GM23338 (cell line): ENCODE data around the gene CHD1. TPM values are rescaled to one million over a fixed set of nuclear protein-coding genes. Genes with fewer than 3 reads are reported as not detected.

Source experiments
- ATAC-seq: fragments of 200-7000 bp; cut with Tn5 transposase; 3 replicates; pipeline ENCODE4 v1.9.1; 2020
- DNase-seq: peaks from one replicate; pipeline ENCODE4 v3.0.0-alpha.2; 2015; ENCODE audit warnings: low spot score
- H2AFZ ChIP-seq: fragments of 200-600 bp; sonication (generic); 2 replicates; pipeline ENCODE4 v1.8.0; 2016; ENCODE audit warnings: antibody characterized with exemption, mild to moderate bottlenecking, moderate library complexity
- H3F3A ChIP-seq: fragments of 200-600 bp; sonication (generic); replicated peaks from 2 replicates; pipeline ENCODE4 v1.8.0; 2017; ENCODE audit warnings: antibody characterized with exemption, mixed run types, low read depth
- H3K27ac ChIP-seq: fragments of 200-600 bp; sonication (generic); 2 replicates; pipeline ENCODE4 v1.6.1; 2016; ENCODE audit warnings: low read depth
- H3K27me3 ChIP-seq: fragments of 200-600 bp; sonication (generic); 2 replicates; pipeline ENCODE4 v1.8.0; 2016; ENCODE audit warnings: mild to moderate bottlenecking, mixed run types, moderate library complexity; ENCODE audit not compliant: insufficient read depth
- H3K36me3 ChIP-seq: fragments of 200-600 bp; sonication (generic); 2 replicates; pipeline ENCODE4 v1.8.0; 2016; ENCODE audit warnings: mild to moderate bottlenecking; ENCODE audit not compliant: insufficient read depth
- H3K4me1 ChIP-seq: fragments of 200-600 bp; sonication (generic); 2 replicates; pipeline ENCODE4 v1.8.0; 2016; ENCODE audit warnings: mild to moderate bottlenecking, moderate library complexity; ENCODE audit not compliant: insufficient read depth
- H3K4me2 ChIP-seq: fragments of 200-600 bp; sonication (generic); 2 replicates; pipeline ENCODE4 v1.7.1; 2017; ENCODE audit warnings: mixed run types
- H3K4me3 ChIP-seq: fragments of 200-600 bp; sonication (generic); 2 replicates; pipeline ENCODE4 v1.6.1; 2016; ENCODE audit warnings: mixed run types
- H3K79me2 ChIP-seq: fragments of 200-600 bp; sonication (generic); replicated peaks from 2 replicates; pipeline ENCODE4 v1.8.0; 2017; ENCODE audit warnings: mild to moderate bottlenecking; ENCODE audit not compliant: insufficient read depth
- H3K9me2 ChIP-seq: fragments of 200-600 bp; sonication (generic); 2 replicates; pipeline ENCODE4 v1.8.0; 2017; ENCODE audit not compliant: insufficient read depth
- H4K20me1 ChIP-seq: fragments of 200-600 bp; sonication (generic); replicated peaks from 2 replicates; pipeline ENCODE4 v1.8.0; 2017; ENCODE audit warnings: mild to moderate bottlenecking; ENCODE audit not compliant: insufficient read depth
- H3K27ac Mint-ChIP-seq: 2 replicates; pipeline ENCODE4 v1.8.0; 2020; ENCODE audit warnings: inconsistent platforms, mild to moderate bottlenecking, moderate library complexity, mixed read lengths
- H3K27me3 Mint-ChIP-seq: 3 replicates; pipeline ENCODE4 v1.8.0; 2022; ENCODE audit warnings: low read depth, mild to moderate bottlenecking, moderate library complexity, mixed read lengths, inconsistent platforms; ENCODE audit not compliant: insufficient read depth, poor library complexity
- H3K36me3 Mint-ChIP-seq: 3 replicates; pipeline ENCODE4 v1.8.0; 2021; ENCODE audit warnings: low read depth, mild to moderate bottlenecking, inconsistent platforms, moderate library complexity, mixed read lengths
- H3K4me1 Mint-ChIP-seq: 3 replicates; pipeline ENCODE4 v1.8.0; 2020; ENCODE audit warnings: mild to moderate bottlenecking, inconsistent platforms, mixed read lengths
- H3K4me3 Mint-ChIP-seq: 3 replicates; pipeline ENCODE4 v1.8.0; 2021; ENCODE audit warnings: moderate library complexity, mild to moderate bottlenecking, inconsistent platforms, mixed read lengths
- H3K9me3 Mint-ChIP-seq: 3 replicates; pipeline ENCODE4 v1.8.0; 2020; ENCODE audit warnings: moderate library complexity, mild to moderate bottlenecking, inconsistent platforms, mixed read lengths
- CREB1 ChIP-seq: fragments of 250-450 bp; sonication (Bioruptor Pico); IDR thresholded peaks from 2 replicates; pipeline ENCODE4 v1.5.0; 2020; ENCODE audit warnings: low read depth, mild to moderate bottlenecking, moderate library complexity
- ETS1 ChIP-seq: IDR thresholded peaks from 2 replicates; pipeline ENCODE4 v1.6.1; 2016; ENCODE audit warnings: antibody characterized with exemption
- EZH2 ChIP-seq: fragments of 200-600 bp; sonication (generic); IDR thresholded peaks from one replicate; pipeline ENCODE4 v1.8.0; 2017; ENCODE audit warnings: antibody characterized with exemption, mild to moderate bottlenecking, low read depth; ENCODE audit not compliant: unreplicated experiment
- EZH2phosphoT487 ChIP-seq: fragments of 200-600 bp; sonication (generic); IDR thresholded peaks from one replicate; pipeline ENCODE4 v1.8.1; 2018; ENCODE audit warnings: antibody characterized with exemption; ENCODE audit not compliant: unreplicated experiment
- NANOG ChIP-seq: IDR thresholded peaks from 2 replicates; pipeline ENCODE4 v1.6.1; 2016; ENCODE audit warnings: antibody characterized with exemption, borderline replicate concordance
- POLR2AphosphoS5 ChIP-seq: IDR thresholded peaks from 2 replicates; pipeline ENCODE4 v1.6.1; 2016; ENCODE audit warnings: antibody characterized with exemption, low read depth
- ZNF114 ChIP-seq: fragments of 250-450 bp; sonication (Bioruptor Pico); IDR thresholded peaks from 2 replicates; pipeline ENCODE4 v1.5.0; 2020; ENCODE audit warnings: mild to moderate bottlenecking, moderate library complexity
- polyA plus RNA-seq: library from polyadenylated mRNA; unstranded; fragments of >200 nt; fragmentation: Nextera tagmentation; extraction: Ambion mirVana; gene quantifications from 2 replicates; pipeline ENCODE4 v1.2.1, GENCODE V29; 2016
- total RNA-seq: library from RNA; depleted of rRNA; stranded (reverse); fragments of >200 nt; shearing (Covaris generic); gene quantifications from 2 replicates; pipeline ENCODE4 v1.2.3, GENCODE V29; 2014
- TF ChIP-seq, protein P1 (sequence below): IDR thresholded peaks from one replicate; pipeline ENCODE4 v1.6.1; 2018; ENCODE audit warnings: antibody characterized with exemption; ENCODE audit not compliant: unreplicated experiment
- TF ChIP-seq, protein P2 (sequence below), 2 experiments: fragments of 200-600 bp in 1 of 2; sonication (generic) in 1 of 2; conservative IDR thresholded peaks; 2 replicates each; pipeline versions ENCODE4 v1.5.1 to v1.6.1; 2016 to 2017; ENCODE audit warnings: antibody characterized with exemption in 2 of 2, low read depth in 2 of 2, mild to moderate bottlenecking in 2 of 2, moderate library complexity in 1 of 2

The CHD1 gene
- total and polyA plus RNA-seq, 2 experiments from 2014 or later, result 36.4 to 75.6 TPM

- Histone ChIP-seq H3K79me2 (no peaks in the 10 kb centered on the region), H3K9me2 (no peaks in the 10 kb centered on the region), H3K4me3 (no peak overlapping the region), H3K36me3 (no peaks in the 10 kb centered on the region), H4K20me1 (no peaks in the 10 kb centered on the region), H3K27ac (no peak overlapping the region), H2AFZ (no peak overlapping the region), H3F3A (no peaks in the 10 kb centered on the region), H3K27me3 (no peaks in the 10 kb centered on the region), H3K4me1 (no peaks in the 10 kb centered on the region; the same call in 1 of the 2 replicates), H3K4me2 (no peak overlapping the region)
- ATAC-seq (no peak), DNase-seq (no peak)
- Mint-ChIP-seq H3K4me1 (peaks cover 9% of the 10 kb centered on the region), H3K4me3 (no peak overlapping the region), H3K36me3 (peaks cover 5% of the 10 kb centered on the region; the same call in 1 of the 3 replicates), H3K27ac (no peak overlapping the region), H3K27me3 (peaks cover 2% of the 10 kb centered on the region), H3K9me3 (peaks cover 8% of the 10 kb centered on the region; the same call in 2 of the 3 replicates)
- TF ChIP-seq, protein P1, sequence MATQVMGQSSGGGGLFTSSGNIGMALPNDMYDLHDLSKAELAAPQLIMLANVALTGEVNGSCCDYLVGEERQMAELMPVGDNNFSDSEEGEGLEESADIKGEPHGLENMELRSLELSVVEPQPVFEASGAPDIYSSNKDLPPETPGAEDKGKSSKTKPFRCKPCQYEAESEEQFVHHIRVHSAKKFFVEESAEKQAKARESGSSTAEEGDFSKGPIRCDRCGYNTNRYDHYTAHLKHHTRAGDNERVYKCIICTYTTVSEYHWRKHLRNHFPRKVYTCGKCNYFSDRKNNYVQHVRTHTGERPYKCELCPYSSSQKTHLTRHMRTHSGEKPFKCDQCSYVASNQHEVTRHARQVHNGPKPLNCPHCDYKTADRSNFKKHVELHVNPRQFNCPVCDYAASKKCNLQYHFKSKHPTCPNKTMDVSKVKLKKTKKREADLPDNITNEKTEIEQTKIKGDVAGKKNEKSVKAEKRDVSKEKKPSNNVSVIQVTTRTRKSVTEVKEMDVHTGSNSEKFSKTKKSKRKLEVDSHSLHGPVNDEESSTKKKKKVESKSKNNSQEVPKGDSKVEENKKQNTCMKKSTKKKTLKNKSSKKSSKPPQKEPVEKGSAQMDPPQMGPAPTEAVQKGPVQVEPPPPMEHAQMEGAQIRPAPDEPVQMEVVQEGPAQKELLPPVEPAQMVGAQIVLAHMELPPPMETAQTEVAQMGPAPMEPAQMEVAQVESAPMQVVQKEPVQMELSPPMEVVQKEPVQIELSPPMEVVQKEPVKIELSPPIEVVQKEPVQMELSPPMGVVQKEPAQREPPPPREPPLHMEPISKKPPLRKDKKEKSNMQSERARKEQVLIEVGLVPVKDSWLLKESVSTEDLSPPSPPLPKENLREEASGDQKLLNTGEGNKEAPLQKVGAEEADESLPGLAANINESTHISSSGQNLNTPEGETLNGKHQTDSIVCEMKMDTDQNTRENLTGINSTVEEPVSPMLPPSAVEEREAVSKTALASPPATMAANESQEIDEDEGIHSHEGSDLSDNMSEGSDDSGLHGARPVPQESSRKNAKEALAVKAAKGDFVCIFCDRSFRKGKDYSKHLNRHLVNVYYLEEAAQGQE, result no peak
Observed at GRCh38 chr5:98968056-98968564, 39.3 kb upstream of the CHD1 start.

DNA sequence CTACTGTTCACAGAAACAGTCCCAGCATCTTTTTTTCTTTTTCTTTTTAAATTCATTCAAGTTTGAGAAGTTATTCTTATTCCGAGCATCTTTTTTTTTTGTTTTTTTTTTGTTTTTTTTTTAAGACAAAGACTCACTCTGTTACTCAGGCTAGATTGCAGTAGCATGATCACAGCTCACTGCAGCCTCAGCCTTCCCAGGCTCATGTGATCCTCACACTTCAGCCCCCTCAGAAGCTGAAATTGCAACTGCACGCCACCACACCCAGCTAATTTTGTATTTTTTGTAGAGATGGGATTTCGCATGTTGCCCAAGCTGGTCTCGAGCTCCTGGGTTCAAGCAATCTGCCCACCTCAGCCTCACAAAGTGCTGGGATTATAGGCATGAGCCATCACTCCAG, 36.4 kb upstream of the CHD1 start:
- Histone ChIP-seq H3K4me1 (peaks cover 11% of the 10 kb centered on the region), H3K9me2 (no peaks in the 10 kb centered on the region), H3K36me3 (no peaks in the 10 kb centered on the region), H3K27me3 (peaks cover 12% of the 10 kb centered on the region; the same call in 1 of the 2 replicates), H3K4me2 (no peak overlapping the region), H3K4me3 (no peak overlapping the region), H3K79me2 (no peaks in the 10 kb centered on the region), H4K20me1 (no peaks in the 10 kb centered on the region), H3K27ac (no peak overlapping the region), H3F3A (no peaks in the 10 kb centered on the region), H2AFZ (no peak overlapping the region)
- no peak overlapping the region for H3K27ac Mint-ChIP-seq
- ATAC-seq, result no peak
- peaks cover 8% of the 10 kb centered on the region; the same call in 2 of the 3 replicates for H3K9me3 Mint-ChIP-seq
- no peak overlapping the region for H3K4me3 Mint-ChIP-seq
- H3K27me3 Mint-ChIP-seq, result peaks cover 6% of the 10 kb centered on the region
- H3K36me3 Mint-ChIP-seq, result peaks cover 5% of the 10 kb centered on the region; the same call in 1 of the 3 replicates
- peaks cover 21% of the 10 kb centered on the region for H3K4me1 Mint-ChIP-seq
- DNase-seq, result no peak
- TF ChIP-seq ZNF114 (CRISPR knock-in tag) (no peak), POLR2AphosphoS5 (no peak), ETS1 (no peak), EZH2phosphoT487 (no peak), NANOG (no peak), CREB1 (CRISPR knock-in tag) (no peak), EZH2 (no peak)
- TF ChIP-seq, protein P2, sequence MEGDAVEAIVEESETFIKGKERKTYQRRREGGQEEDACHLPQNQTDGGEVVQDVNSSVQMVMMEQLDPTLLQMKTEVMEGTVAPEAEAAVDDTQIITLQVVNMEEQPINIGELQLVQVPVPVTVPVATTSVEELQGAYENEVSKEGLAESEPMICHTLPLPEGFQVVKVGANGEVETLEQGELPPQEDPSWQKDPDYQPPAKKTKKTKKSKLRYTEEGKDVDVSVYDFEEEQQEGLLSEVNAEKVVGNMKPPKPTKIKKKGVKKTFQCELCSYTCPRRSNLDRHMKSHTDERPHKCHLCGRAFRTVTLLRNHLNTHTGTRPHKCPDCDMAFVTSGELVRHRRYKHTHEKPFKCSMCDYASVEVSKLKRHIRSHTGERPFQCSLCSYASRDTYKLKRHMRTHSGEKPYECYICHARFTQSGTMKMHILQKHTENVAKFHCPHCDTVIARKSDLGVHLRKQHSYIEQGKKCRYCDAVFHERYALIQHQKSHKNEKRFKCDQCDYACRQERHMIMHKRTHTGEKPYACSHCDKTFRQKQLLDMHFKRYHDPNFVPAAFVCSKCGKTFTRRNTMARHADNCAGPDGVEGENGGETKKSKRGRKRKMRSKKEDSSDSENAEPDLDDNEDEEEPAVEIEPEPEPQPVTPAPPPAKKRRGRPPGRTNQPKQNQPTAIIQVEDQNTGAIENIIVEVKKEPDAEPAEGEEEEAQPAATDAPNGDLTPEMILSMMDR (conservative IDR thresholded peaks at IDR 0.05; ENCODE audit: low read depth in 2 of 2), result no peak
- TF ChIP-seq, protein P1, result no peak
